Measurements from ENCODE around the gene HS3ST6. TPM values are rescaled to one million over a fixed set of nuclear protein-coding genes. Genes with fewer than 3 reads are reported as not detected.

Gene HS3ST6
- total and polyA plus RNA-seq, 2 of the 13 experiments (the other 11 are each of a cell fraction or from before 2014, with no cell fraction given): not detected

DNA sequence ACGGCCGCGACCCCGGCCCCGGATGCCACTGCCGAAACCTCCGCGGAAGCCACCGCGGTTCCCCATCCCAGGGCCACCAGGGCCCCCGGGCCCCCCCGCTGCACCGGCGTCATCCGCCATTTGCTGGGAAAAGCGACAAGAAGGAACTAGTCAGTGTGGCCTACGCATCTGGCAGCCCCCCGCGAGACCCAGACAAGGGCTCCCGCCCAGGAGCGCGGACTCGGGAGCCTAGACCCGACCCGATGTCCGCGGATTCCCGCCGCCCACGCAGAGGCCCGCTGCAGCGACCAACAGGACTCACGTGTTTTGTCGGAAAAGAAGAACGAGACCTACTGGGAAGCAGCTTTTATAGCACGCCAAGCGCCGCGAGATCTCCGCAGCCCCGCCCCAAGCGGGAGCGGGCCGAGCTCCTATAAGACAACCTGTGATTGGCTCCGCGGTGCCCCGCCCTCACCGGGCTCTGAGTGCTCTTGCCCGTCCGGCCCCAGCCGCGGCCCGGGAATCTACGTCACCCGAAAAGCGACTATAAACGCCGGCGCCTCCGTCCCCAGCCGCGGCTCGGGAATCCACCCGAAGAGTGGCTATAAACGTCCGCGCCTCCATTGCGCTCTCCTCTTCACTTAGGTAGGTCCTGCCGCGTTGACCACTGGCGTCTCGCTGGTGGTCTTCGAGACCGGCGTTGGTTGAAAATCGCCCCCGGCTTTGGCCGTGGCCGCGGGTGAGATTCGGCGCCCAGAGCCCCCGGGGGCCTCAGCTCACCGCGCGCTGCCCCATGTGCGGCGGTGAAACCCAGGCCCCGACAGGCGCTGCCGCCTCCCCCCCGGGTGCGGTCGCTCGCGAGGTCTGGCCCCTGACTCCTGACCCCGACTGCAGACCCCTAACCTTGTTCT lies 46.5 kb upstream of the HS3ST6 start, which contains the start of gene RPS2 (continued):
- TF ChIP-seq TFAP4 (IDR thresholded peaks at IDR 0.05; ENCODE audit: borderline replicate concordance, low read depth): peak; percentile 27; the same call in 1 of the 2 replicates
- TF ChIP-seq, protein P1, sequence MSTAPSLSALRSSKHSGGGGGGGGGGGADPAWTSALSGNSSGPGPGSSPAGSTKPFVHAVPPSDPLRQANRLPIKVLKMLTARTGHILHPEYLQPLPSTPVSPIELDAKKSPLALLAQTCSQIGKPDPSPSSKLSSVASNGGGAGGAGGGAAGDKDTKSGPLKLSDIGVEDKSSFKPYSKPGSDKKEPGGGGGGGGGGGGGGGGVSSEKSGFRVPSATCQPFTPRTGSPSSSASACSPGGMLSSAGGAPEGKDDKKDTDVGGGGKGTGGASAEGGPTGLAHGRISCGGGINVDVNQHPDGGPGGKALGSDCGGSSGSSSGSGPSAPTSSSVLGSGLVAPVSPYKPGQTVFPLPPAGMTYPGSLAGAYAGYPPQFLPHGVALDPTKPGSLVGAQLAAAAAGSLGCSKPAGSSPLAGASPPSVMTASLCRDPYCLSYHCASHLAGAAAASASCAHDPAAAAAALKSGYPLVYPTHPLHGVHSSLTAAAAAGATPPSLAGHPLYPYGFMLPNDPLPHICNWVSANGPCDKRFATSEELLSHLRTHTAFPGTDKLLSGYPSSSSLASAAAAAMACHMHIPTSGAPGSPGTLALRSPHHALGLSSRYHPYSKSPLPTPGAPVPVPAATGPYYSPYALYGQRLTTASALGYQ (CRISPR knock-in tag; IDR thresholded peaks at IDR 0.05): peak; percentile 66; the same call in 1 of the 2 replicates
- peak; percentile 52; the same call in 1 of the 2 replicates for TF ChIP-seq ZNF446 (CRISPR knock-in tag; IDR thresholded peaks at IDR 0.05)
- peak; percentile 68 for TF ChIP-seq NFIC (IDR thresholded peaks at IDR 0.05; ENCODE audit: low read length)
- TF ChIP-seq NONO (IDR thresholded peaks at IDR 0.05): no peak
- peak; percentile 58 for TF ChIP-seq NONO (CRISPR knock-in tag; conservative IDR thresholded peaks at IDR 0.05)
- TF ChIP-seq EP300 (IDR thresholded peaks at IDR 0.05; ENCODE audit: low read depth in 2 of 2, low read length in 2 of 2): peak in 1 of 2 experiments; percentile 26; a peak in 1 of 4 replicates
- no peak; the same call in 1 of the 2 replicates for TF ChIP-seq EP300 (CRISPR knock-in tag; IDR thresholded peaks at IDR 0.05; ENCODE audit: borderline replicate concordance)
- no peak for TF ChIP-seq ARNT (IDR thresholded peaks at IDR 0.05)
- TF ChIP-seq ZNF138 (CRISPR knock-in tag; IDR thresholded peaks at IDR 0.05; ENCODE audit: low read depth): peak; percentile 74
- TF ChIP-seq ZNF232 (CRISPR knock-in tag; IDR thresholded peaks at IDR 0.05; ENCODE audit: borderline replicate concordance): peak; percentile 30; the same call in 1 of the 2 replicates
- TF ChIP-seq BRCA1 (CRISPR knock-in tag; IDR thresholded peaks at IDR 0.05): no peak
- peak; percentile 41; the same call in 1 of the 2 replicates for TF ChIP-seq FOXA3 (CRISPR knock-in tag; IDR thresholded peaks at IDR 0.05)
- TF ChIP-seq MBD4 (IDR thresholded peaks at IDR 0.05; ENCODE audit: borderline replicate concordance, low read length): no peak
- TF ChIP-seq ZNF530 (CRISPR knock-in tag; IDR thresholded peaks at IDR 0.05; ENCODE audit: low read depth): 0 out of 2 replicates have a peak, but pooled peaks have one; percentile 19
- TF ChIP-seq ATF7-NPFF (CRISPR knock-in tag; IDR thresholded peaks at IDR 0.05; ENCODE audit: low read depth): peak; percentile 84
- TF ChIP-seq CSRNP2 (CRISPR knock-in tag; conservative IDR thresholded peaks at IDR 0.05; ENCODE audit: low read depth): no peak
- no peak for TF ChIP-seq JDP2 (CRISPR knock-in tag; IDR thresholded peaks at IDR 0.05; ENCODE audit: borderline replicate concordance)
- TF ChIP-seq RFXAP (CRISPR knock-in tag; IDR thresholded peaks at IDR 0.05; ENCODE audit: borderline replicate concordance): peak; percentile 56; the same call in 1 of the 2 replicates
- no peak for TF ChIP-seq MATR3 (CRISPR knock-in tag; IDR thresholded peaks at IDR 0.05)
- peak; percentile 92 for TF ChIP-seq THAP11 (CRISPR knock-in tag; IDR thresholded peaks at IDR 0.05)
- peak; percentile 57; the same call in 1 of the 2 replicates for TF ChIP-seq ZBTB42 (CRISPR knock-in tag; IDR thresholded peaks at IDR 0.05)
- no peak for TF ChIP-seq E2F2 (CRISPR knock-in tag; IDR thresholded peaks at IDR 0.05; ENCODE audit: borderline replicate concordance)
- TF ChIP-seq ZNF773 (CRISPR knock-in tag; IDR thresholded peaks at IDR 0.05; ENCODE audit: borderline replicate concordance): peak; percentile 78; the same call in 1 of the 2 replicates
